Transverse colon (tissue), 4 donors: ENCODE measurements around the gene ARMH2. TPM values are rescaled to one million over a fixed set of nuclear protein-coding genes. Genes with fewer than 3 reads are reported as not detected.
"Not testable (repeated sequence)": the region's sequence is repeated elsewhere in the genome, so short reads cannot be mapped to it uniquely, and the experiment has no call there.

Experiments
- DNase-seq: peaks from one replicate; pipeline ENCODE4 v3.0.0-alpha.2; 2019
- H3K27ac ChIP-seq, 4 donors: fragments of 200-600 bp; sonication (generic); 2 replicates each; pipeline ENCODE4 v1.5.1; 2016 to 2018; ENCODE audit warnings: inconsistent platforms in 4 of 4
- H3K27me3 ChIP-seq: fragments of 200-600 bp; sonication (generic); 2 replicates; pipeline ENCODE4 v1.5.1; 2017; ENCODE audit warnings: inconsistent platforms
- H3K36me3 ChIP-seq, 4 donors: fragments of 200-600 bp; sonication (generic); 2 replicates each; pipeline ENCODE4 v1.5.1; 2017 to 2019; ENCODE audit warnings: inconsistent platforms in 4 of 4
- H3K4me1 ChIP-seq, 4 donors: fragments of 200-600 bp; sonication (generic); 2 replicates each; pipeline ENCODE4 v1.5.1; 2017 to 2020; ENCODE audit warnings: inconsistent platforms in 4 of 4
- H3K4me3 ChIP-seq, 4 donors: fragments of 200-600 bp; sonication (generic); 1 replicate in 1 of 4; 2 replicates in 3 of 4; pipeline versions ENCODE4 v1.5.1 to v1.6.1; 2017 to 2019; ENCODE audit warnings: inconsistent platforms in 4 of 4
- H3K9me3 ChIP-seq, 2 donors: fragments of 200-600 bp; sonication (generic); 2 replicates each; pipeline ENCODE4 v1.5.1; 2017 to 2019; ENCODE audit warnings: inconsistent platforms in 2 of 2
- CTCF ChIP-seq, 5 experiments: fragments of 200-600 bp in 3 of 5; fragments of 450-650 bp in 2 of 5; sonication (generic) in 3 of 5; IDR thresholded peaks; 1 replicate in 2 of 5; 2 replicates in 3 of 5; pipeline ENCODE4 v1.5.1; 2016 to 2017; ENCODE audit warnings: antibody characterized with exemption in 5 of 5, inconsistent platforms in 3 of 5, mild to moderate bottlenecking in 2 of 5, moderate library complexity in 1 of 5
- EP300 ChIP-seq: sonication (generic); formaldehyde crosslinking; IDR thresholded peaks from one replicate; pipeline ENCODE4 v1.6.1; 2017; ENCODE audit warnings: antibody characterized with exemption, low read depth
- POLR2A ChIP-seq: fragments of 450-650 bp; IDR thresholded peaks from one replicate; pipeline ENCODE4 v1.6.1; 2016; ENCODE audit warnings: antibody characterized with exemption, mild to moderate bottlenecking, moderate library complexity
- POLR2AphosphoS5 ChIP-seq, 3 donors: sonication (generic); formaldehyde crosslinking; IDR thresholded peaks; one replicate each; pipeline ENCODE4 v1.6.1; 2016; ENCODE audit warnings: antibody characterized with exemption in 3 of 3
- WGBS, 2 donors: methylation state at CpG; one replicate each; pipeline ENCODE4 v1.1.5; 2018; ENCODE audit warnings: low coverage in 1 of 2; 5-methylcytosine and 5-hydroxymethylcytosine counted together
- in situ Hi-C, 4 donors: fragments of 200-750 bp; cut with MboI; loops; one replicate each; pipeline versions ENCODE4 v1.15.0 to v1.15.1; 2017; ENCODE audit warnings: low sequenced_read_pairs in 3 of 4, low pct_ligation_motif_present in 1 of 4, low pct_unique_long_range_greater_than_20kb in 1 of 4
- intact Hi-C: fragments of 100-400 bp; cut with DNase I; formaldehyde crosslinking; loops from one replicate; pipeline ENCODE4 v1.15.1; 2023; ENCODE audit warnings: low total_unique reads
- total RNA-seq, 4 donors: library from RNA; depleted of rRNA; stranded (reverse); fragments of >200 nt; gene quantifications; one replicate each; pipeline ENCODE4 v1.1.0, GENCODE V29; 2016

The ARMH2 gene
- total RNA-seq, 4 donors from 2014 or later, result not detected

GRCh38 chr6:24759718-24760117, 39.0 kb downstream of the ARMH2 start:
- Histone ChIP-seq H3K27me3 (no peaks in the 10 kb centered on the region), H3K4me3 (no peak overlapping the region), H3K4me1 (peaks cover 0 to 12% (median 0%) of the 10 kb centered on the region in 4 donors), H3K27ac (no peak overlapping the region), H3K36me3 (no peaks in the 10 kb centered on the region), H3K9me3 (no peaks in the 10 kb centered on the region)
- TF ChIP-seq CTCF (IDR thresholded peaks at IDR 0.05) (no peak), POLR2A (no peak), POLR2AphosphoS5 (IDR thresholded peaks at IDR 0.05) (no peak), EP300 (no peak)
- intact Hi-C loops, result loop anchor here (10.0 kb wide), 1 partner anchor 175 kb away; no protein-coding TSS in a partner anchor
- WGBS, 2 donors, result 89% methylated on average over 3 of the region's 3 CpGs; no CpG with 5 or more reads in 1 of the 2 donors
- in situ Hi-C loops, result loop anchor here in 2 of 4 donors (10.0 to 25.0 kb wide), 2 partner anchors 172 to 175 kb away; no protein-coding TSS in a partner anchor
- no peak for DNase-seq

GRCh38 chr6:24757611-24758010, 41.1 kb downstream of the ARMH2 start:
- TF ChIP-seq POLR2AphosphoS5 (IDR thresholded peaks at IDR 0.05), result no peak
- TF ChIP-seq EP300, result no peak
- TF ChIP-seq POLR2A, result no peak
- no peak for TF ChIP-seq CTCF (IDR thresholded peaks at IDR 0.05)
- no peak overlapping the region for H3K27ac ChIP-seq
- no peaks in the 10 kb centered on the region for H3K9me3 ChIP-seq
- intact Hi-C loops (no loop called here), in situ Hi-C loops (loop anchor here in 1 of 4 donors (25.0 kb wide), 1 partner anchor 170 kb away; no protein-coding TSS in a partner anchor)
- DNase-seq, result no peak
- no peaks in the 10 kb centered on the region for H3K27me3 ChIP-seq
- H3K4me1 ChIP-seq, result no peaks in the 10 kb centered on the region
- WGBS, 2 donors, result 95% methylated on average over 6 of the region's 6 CpGs; no CpG with 5 or more reads in 1 of the 2 donors
- no peak overlapping the region for H3K4me3 ChIP-seq
- no peaks in the 10 kb centered on the region for H3K36me3 ChIP-seq

GRCh38 chr6:24755279-24755678, 43.4 kb downstream of the ARMH2 start:
- in situ Hi-C loops (loop anchor here in 1 of 4 donors (25.0 kb wide), 1 partner anchor 168 kb away; no protein-coding TSS in a partner anchor), intact Hi-C loops (no loop called here)
- no peaks in the 10 kb centered on the region for H3K27me3 ChIP-seq
- DNase-seq, result no peak
- no peak overlapping the region for H3K27ac ChIP-seq
- H3K4me3 ChIP-seq, result no peak overlapping the region
- H3K4me1 ChIP-seq, result no peaks in the 10 kb centered on the region
- H3K9me3 ChIP-seq, result no peaks in the 10 kb centered on the region
- TF ChIP-seq POLR2AphosphoS5 (IDR thresholded peaks at IDR 0.05) (no peak), EP300 (no peak), CTCF (IDR thresholded peaks at IDR 0.05) (no peak), POLR2A (no peak)
- no peaks in the 10 kb centered on the region for H3K36me3 ChIP-seq

- 81 to 86% methylated on average over 1 to 4 of the region's 4 CpGs for WGBS, 2 donors
- in situ Hi-C loops, result loop anchor here in 1 of 4 donors (25.0 kb wide), 1 partner anchor 167 kb away; no protein-coding TSS in a partner anchor
- H3K9me3 ChIP-seq, H3K27ac ChIP-seq, intact Hi-C loops, H3K36me3 ChIP-seq, H3K27me3 ChIP-seq, H3K4me1 ChIP-seq, DNase-seq, H3K4me3 ChIP-seq: not testable (repeated sequence)
Measured at GRCh38 chr6:24754378-24754777, 44.3 kb downstream of the ARMH2 start.

- WGBS, 2 donors, result 60 to 71% methylated on average over 2 of the region's 2 CpGs
- DNase-seq, result no peak
- H3K27ac ChIP-seq, result no peak overlapping the region
- no peaks in the 10 kb centered on the region for H3K36me3 ChIP-seq
- in situ Hi-C loops (loop anchor here in 1 of 4 donors (25.0 kb wide), 1 partner anchor 166 kb away; no protein-coding TSS in a partner anchor), intact Hi-C loops (no loop called here)
- no peaks in the 10 kb centered on the region for H3K9me3 ChIP-seq
- H3K4me1 ChIP-seq, result no peaks in the 10 kb centered on the region
- no peaks in the 10 kb centered on the region for H3K27me3 ChIP-seq
- TF ChIP-seq POLR2AphosphoS5 (IDR thresholded peaks at IDR 0.05) (no peak), EP300 (no peak), POLR2A (no peak), CTCF (IDR thresholded peaks at IDR 0.05) (no peak)
- no peak overlapping the region for H3K4me3 ChIP-seq
Measured at GRCh38 chr6:24753545-24753944, 45.2 kb downstream of the ARMH2 start.
